Measurements from ENCODE around the gene MRC2.

DNA sequence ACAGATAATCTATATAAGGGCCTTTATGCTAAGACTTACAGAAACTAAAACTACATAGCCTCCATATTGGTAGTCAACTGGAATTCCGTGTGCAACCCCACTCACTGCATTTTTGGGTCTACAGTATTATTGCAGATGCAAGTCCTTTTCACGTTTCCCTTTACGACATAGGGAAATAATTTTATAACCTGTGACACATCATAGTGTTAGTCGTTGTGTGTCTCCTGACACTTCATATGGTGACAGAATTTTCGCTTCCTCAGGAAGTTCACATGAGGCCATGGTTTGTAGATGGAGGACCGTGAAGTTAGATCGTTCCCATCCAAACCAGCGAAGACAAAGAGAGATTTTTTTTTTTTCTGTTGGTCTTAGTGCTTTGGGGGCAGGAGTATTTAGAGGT, 15.7 kb upstream of the MRC2 start:
- TF ChIP-seq ZFP37 (CRISPR knock-in tag; IDR thresholded peaks at IDR 0.05; ENCODE audit: borderline replicate concordance), result no peak
- TF ChIP-seq ELF4 (CRISPR knock-in tag; IDR thresholded peaks at IDR 0.05; ENCODE audit: borderline replicate concordance), result no peak
- no peak for TF ChIP-seq KLF15 (CRISPR knock-in tag; IDR thresholded peaks at IDR 0.05; ENCODE audit: borderline replicate concordance)
- TF ChIP-seq, protein P1, sequence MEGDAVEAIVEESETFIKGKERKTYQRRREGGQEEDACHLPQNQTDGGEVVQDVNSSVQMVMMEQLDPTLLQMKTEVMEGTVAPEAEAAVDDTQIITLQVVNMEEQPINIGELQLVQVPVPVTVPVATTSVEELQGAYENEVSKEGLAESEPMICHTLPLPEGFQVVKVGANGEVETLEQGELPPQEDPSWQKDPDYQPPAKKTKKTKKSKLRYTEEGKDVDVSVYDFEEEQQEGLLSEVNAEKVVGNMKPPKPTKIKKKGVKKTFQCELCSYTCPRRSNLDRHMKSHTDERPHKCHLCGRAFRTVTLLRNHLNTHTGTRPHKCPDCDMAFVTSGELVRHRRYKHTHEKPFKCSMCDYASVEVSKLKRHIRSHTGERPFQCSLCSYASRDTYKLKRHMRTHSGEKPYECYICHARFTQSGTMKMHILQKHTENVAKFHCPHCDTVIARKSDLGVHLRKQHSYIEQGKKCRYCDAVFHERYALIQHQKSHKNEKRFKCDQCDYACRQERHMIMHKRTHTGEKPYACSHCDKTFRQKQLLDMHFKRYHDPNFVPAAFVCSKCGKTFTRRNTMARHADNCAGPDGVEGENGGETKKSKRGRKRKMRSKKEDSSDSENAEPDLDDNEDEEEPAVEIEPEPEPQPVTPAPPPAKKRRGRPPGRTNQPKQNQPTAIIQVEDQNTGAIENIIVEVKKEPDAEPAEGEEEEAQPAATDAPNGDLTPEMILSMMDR (CRISPR knock-in tag; IDR thresholded peaks at IDR 0.05), result no peak
- TF ChIP-seq, protein P2, sequence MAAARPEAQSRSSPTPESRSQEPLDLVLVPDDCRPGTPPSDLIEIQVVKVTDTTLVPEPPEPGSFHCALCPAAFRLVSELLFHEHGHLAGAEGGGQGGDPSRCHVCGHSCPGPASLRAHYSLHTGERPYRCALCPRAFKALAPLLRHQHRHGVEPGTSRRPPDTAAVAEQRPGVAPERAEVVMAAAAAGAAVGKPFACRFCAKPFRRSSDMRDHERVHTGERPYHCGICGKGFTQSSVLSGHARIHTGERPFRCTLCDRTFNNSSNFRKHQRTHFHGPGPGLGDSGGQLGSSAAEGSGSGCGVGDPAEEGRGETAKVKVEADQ (CRISPR knock-in tag; IDR thresholded peaks at IDR 0.05; ENCODE audit: borderline replicate concordance), result no peak
- TF ChIP-seq FOXM1 (CRISPR knock-in tag; IDR thresholded peaks at IDR 0.05), result no peak
- TF ChIP-seq, protein P3, sequence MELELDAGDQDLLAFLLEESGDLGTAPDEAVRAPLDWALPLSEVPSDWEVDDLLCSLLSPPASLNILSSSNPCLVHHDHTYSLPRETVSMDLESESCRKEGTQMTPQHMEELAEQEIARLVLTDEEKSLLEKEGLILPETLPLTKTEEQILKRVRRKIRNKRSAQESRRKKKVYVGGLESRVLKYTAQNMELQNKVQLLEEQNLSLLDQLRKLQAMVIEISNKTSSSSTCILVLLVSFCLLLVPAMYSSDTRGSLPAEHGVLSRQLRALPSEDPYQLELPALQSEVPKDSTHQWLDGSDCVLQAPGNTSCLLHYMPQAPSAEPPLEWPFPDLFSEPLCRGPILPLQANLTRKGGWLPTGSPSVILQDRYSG (CRISPR knock-in tag; IDR thresholded peaks at IDR 0.05), result no peak
- TF ChIP-seq RFX5 (IDR thresholded peaks at IDR 0.05; ENCODE audit: low read depth, low read length), result no peak

Data from HepG2 (cell line).